GM10248 (cell line): ENCODE results near the gene JSRP1.

Experiments used
- CTCF ChIA-PET: fragments of 300-600 bp; sonication (Branson Sonifier 250); formaldehyde crosslinking; extraction: SDS; loops from one replicate; lab custom pipeline; 2021; ENCODE audit warnings: antibody characterized with exemption; lab: Yijun Ruan, JAX
- POLR2A ChIA-PET: fragments of 350-650 bp; sonication (Branson Sonifier 250); formaldehyde crosslinking; extraction: SDS; loops from one replicate; lab custom pipeline; 2020; ENCODE audit warnings: antibody characterized with exemption; lab: Yijun Ruan, JAX
- DNase-seq: peaks from one replicate; pipeline ENCODE4 v3.0.0; 2012; ENCODE audit errors: extremely low spot score
- TF ChIP-seq, protein P1 (sequence below): IDR thresholded peaks from 2 replicates; pipeline ENCODE4 v1.5.1; 2012; ENCODE audit warnings: mild to moderate bottlenecking, low read depth; ENCODE audit errors: extremely low read depth, missing control alignments, control extremely low read depth

The JSRP1 gene

DNA sequence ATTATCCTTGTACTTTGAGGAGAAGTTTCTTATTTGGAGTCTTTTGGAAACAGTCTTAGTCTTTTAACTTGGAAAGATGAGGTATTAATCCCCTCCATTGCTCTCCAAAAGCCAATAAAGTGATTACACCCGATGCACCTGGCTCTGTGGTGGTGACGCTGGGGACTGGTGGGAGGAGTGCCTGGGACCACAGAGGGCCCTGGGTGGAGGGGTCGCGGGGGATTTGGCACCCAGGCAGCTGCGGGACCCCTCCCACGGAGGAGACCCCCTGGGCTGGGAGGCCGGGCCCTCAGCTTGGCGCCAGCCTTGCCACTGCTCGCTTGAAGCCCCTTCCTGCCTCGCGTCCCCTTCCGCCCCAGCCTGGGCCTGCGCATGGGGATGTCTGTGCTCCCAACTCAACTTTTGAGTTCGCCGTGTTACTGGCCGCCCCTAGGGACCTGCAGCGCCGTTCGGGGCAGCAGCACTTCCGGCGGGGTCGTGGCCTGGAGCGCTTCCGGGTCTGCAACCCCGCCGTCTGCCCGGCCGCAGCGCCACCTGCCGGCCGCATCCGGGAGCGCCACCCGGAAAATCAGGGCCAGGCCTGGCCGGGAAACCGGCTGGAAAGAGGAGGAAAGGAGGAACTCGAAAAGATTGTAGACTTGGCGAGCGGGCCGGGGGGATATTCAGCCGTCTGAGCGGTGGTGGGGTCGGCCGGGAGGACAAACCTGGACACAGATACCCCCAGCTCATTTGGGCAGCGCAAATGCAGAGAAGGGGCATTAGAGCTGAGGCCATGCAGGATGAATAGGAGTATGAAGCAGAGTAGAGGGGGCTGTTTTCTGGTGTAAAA, 17.4 kb upstream of the JSRP1 start:
- ChIA-PET CTCF (interaction anchor here (0.9 to 6.2 kb wide), 13 partner anchors 10 to 119 kb away, joined by 3 to 37 read pairs (median 7); partner anchors contain the start of gene PLEKHJ1), POLR2A (interaction anchor here (1.3 to 3.4 kb wide), 2 partner anchors 14 to 203 kb away, joined by 3 to 17 read pairs; partner anchors contain the start of gene GADD45B)
- peak; percentile 90 for DNase-seq
- TF ChIP-seq, protein P1, sequence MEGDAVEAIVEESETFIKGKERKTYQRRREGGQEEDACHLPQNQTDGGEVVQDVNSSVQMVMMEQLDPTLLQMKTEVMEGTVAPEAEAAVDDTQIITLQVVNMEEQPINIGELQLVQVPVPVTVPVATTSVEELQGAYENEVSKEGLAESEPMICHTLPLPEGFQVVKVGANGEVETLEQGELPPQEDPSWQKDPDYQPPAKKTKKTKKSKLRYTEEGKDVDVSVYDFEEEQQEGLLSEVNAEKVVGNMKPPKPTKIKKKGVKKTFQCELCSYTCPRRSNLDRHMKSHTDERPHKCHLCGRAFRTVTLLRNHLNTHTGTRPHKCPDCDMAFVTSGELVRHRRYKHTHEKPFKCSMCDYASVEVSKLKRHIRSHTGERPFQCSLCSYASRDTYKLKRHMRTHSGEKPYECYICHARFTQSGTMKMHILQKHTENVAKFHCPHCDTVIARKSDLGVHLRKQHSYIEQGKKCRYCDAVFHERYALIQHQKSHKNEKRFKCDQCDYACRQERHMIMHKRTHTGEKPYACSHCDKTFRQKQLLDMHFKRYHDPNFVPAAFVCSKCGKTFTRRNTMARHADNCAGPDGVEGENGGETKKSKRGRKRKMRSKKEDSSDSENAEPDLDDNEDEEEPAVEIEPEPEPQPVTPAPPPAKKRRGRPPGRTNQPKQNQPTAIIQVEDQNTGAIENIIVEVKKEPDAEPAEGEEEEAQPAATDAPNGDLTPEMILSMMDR = peak; percentile 95

DNA sequence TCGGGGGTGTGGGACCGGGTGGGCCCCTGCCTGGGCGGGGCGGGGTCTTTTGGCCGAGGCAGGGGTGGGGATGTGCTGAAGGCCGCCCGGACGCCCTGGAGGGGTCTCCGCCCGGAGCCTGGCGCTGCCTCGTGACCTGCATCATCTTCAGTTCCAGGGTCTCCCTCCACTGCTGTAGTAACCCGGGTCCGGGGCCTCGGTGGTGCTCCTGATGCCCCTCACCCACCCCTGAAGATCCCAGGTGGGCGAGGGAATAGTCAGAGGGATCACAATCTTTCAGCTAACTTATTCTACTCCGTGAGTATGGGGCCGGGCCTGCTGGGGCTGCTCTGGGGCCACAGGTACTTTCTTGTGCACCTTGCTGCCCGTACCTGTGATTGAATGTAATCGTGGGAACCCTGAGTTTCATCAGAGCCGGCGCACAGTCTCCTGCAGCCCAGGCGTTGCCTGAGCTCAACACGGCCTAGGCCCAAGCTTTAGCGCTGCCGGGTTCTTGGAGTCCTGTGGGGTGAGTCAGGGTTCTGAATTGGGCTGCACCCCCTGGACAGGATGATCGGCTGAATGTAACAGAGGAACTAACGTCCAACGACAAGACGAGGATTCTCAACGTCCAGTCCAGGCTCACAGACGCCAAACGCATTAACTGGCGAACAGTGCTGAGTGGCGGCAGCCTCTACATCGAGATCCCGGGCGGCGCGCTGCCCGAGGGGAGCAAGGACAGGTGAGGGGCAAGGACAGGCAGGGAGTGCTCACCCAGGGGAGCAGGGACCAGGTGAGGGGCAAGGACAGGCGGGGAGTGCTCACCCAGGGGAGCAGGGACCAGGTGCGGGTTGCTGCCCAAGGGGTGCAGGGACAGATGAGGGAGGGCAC, 15.3 kb upstream of the JSRP1 start:
- DNase-seq = no peak
- TF ChIP-seq, protein P1 = no peak
- POLR2A ChIA-PET = interaction anchor here (0.7 to 3.4 kb wide), 6 partner anchors 9 to 205 kb away, joined by 3 to 17 read pairs (median 5); partner anchors contain the start of gene GADD45B
- CTCF ChIA-PET = interaction anchor here (1.1 to 6.2 kb wide), 6 partner anchors 10 to 117 kb away, joined by 3 to 37 read pairs (median 14); no protein-coding TSS in a partner anchor

DNA sequence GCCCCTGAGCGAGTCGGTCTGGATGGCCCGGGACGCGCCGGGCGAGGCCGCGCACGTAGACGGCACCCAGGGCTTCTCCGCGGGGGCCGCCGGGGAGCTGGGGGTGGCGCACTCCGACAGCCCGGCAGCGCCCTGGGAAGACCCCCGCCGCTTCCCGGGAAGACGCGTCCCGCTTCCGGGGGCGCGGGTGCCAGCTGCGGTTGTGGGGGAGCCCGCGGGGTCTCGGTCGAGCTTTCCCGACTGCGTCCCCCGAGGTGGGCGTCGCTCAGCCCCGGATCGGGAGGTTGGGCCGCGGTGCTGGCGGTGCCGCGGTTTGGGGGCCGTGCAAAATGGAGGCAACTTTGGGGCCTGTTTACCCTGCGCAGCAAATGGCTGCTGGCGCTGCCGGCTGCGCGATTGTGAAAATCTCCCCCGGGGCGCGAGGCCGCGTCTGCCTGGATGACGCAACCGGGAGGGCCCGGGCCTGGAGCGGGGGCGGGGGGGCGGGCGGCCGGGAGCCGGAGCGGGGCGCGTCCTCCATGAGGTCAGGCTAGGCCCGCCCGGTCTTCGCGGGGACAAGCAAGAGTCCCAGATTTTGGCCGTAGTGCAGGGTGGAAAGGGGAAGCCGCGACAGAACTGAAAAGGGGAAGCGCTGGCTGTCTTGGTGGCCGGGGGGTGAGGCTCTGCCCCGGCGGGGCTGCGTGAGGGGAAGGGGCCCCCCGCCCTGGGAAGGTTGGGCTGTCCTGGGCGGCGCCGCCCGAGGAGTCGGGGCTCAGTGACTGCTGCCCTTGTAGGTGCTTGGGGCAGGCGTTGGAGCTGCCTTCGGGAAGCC, 14.4 kb upstream of the JSRP1 start:
- POLR2A ChIA-PET = interaction anchor here (0.7 to 3.4 kb wide), 8 partner anchors 10 to 205 kb away, joined by 3 to 17 read pairs (median 5); partner anchors contain the start of genes GADD45B and JSRP1
- DNase-seq = peak; percentile 81
- TF ChIP-seq, protein P1 = no peak
- CTCF ChIA-PET = interaction anchor here (1.5 to 6.2 kb wide), 4 partner anchors 9 to 116 kb away, joined by 4 to 37 read pairs (median 14); no protein-coding TSS in a partner anchor

DNA sequence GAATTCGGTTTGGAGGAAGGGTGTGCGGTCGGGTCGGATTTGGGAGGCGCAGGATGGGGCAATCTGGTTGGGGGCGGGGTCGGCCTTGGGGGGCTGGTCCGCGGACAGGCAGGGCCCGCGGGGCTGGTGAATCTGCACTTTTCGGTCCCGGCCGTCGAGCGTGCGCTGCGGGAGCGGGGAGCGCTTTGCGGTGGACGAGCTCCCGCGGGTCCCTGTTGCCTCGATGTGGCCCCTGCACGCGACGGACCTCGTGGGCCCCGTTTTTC, 13.9 kb upstream of the JSRP1 start:
- ChIA-PET CTCF (no interaction called here), POLR2A (interaction anchor here (0.7 to 3.4 kb wide), 6 partner anchors 10 to 206 kb away, joined by 5 to 17 read pairs (median 6); partner anchors contain the start of gene GADD45B)
- TF ChIP-seq, protein P1 = no peak
- no peak for DNase-seq

DNA sequence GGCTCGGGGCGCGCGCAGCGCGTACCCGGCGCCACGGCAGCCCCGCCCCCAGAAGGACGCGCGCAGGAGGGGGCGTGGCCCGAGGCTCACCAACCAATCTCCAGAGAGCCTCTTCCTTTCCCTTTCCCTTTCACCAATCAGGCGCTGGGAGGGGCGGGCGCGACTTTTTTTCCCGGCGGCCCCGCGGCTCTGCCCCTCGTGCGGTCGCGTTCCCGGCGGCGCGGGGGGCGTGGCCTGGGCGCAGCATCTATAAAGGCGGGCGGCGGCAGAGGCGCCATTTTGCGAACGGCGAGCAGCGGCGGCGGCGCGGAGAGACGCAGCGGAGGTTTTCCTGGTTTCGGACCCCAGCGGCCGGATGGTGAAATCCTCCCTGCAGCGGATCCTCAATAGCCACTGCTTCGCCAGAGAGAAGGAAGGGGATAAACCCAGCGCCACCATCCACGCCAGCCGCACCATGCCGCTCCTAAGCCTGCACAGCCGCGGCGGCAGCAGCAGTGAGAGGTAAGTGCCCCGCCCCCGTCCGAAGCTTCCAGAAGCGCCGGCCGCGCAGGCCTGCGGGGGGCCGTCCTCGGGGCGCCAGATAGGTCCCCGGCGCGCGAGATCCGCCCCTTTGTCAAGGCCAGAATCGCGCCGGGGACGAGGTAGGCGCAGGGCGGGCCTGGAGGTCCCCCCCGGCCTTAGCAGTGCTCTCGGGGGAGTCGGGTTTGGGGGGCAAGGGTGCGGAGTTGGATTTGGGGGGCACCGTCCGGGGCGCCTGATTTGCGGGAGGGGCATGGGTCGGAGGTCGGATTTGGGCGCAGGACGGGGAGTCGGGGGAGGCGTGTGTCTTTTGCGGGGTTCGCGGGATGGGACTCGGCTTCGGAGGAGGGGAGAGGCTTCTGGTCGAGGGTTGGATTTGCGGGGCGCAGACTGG, 13.3 kb upstream of the JSRP1 start:
- CTCF ChIA-PET = no interaction called here
- peak; percentile 100 for DNase-seq
- POLR2A ChIA-PET = interaction anchor here (1.3 to 1.6 kb wide), 3 partner anchors 9 to 100 kb away, joined by 5 to 7 read pairs (median 5); no protein-coding TSS in a partner anchor
- TF ChIP-seq, protein P1 = no peak
